NT2/D1 (cell line): ENCODE data around the gene BICRA.

Experiments
- SUZ12 ChIP-seq: IDR thresholded peaks from 2 replicates; pipeline ENCODE4 v1.6.1; 2011; ENCODE audit not compliant: insufficient read length, insufficient read depth; ENCODE audit errors: extremely low read depth
- YY1 ChIP-seq: IDR thresholded peaks from 2 replicates; pipeline ENCODE4 v1.6.1; 2011; ENCODE audit not compliant: insufficient read length, insufficient read depth

DNA sequence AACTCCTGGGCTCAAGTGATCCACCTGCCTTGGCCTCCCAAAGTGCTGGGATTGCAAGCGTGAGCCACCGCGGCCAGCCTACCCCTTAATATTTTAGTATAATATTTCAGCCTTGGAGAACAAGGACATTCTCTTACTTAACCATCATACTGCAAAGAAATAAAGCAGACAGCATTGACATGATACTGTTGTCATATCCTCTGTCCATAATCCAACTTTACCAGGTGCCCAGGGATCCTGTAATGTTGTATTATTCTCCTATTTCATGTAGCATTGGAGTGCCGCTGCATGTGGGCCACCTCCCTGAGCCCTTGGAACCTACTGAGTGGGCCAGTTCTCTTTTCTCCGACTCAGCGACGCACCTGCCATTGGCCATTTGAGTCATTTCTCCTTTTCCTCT is 82.8 kb downstream of the BICRA start:
- no peak for TF ChIP-seq YY1
- TF ChIP-seq SUZ12, result no peak
